Inflammatory macrophage treated with lipopolysaccharide for 4 hours (primary cell): ENCODE measurements around the gene IFT88.

Experiments used
- DNase-seq: peaks from one replicate; pipeline ENCODE4 v3.0.0-alpha.2; 2020

The IFT88 gene, protein sequence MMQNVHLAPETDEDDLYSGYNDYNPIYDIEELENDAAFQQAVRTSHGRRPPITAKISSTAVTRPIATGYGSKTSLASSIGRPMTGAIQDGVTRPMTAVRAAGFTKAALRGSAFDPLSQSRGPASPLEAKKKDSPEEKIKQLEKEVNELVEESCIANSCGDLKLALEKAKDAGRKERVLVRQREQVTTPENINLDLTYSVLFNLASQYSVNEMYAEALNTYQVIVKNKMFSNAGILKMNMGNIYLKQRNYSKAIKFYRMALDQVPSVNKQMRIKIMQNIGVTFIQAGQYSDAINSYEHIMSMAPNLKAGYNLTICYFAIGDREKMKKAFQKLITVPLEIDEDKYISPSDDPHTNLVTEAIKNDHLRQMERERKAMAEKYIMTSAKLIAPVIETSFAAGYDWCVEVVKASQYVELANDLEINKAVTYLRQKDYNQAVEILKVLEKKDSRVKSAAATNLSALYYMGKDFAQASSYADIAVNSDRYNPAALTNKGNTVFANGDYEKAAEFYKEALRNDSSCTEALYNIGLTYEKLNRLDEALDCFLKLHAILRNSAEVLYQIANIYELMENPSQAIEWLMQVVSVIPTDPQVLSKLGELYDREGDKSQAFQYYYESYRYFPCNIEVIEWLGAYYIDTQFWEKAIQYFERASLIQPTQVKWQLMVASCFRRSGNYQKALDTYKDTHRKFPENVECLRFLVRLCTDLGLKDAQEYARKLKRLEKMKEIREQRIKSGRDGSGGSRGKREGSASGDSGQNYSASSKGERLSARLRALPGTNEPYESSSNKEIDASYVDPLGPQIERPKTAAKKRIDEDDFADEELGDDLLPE

DNA sequence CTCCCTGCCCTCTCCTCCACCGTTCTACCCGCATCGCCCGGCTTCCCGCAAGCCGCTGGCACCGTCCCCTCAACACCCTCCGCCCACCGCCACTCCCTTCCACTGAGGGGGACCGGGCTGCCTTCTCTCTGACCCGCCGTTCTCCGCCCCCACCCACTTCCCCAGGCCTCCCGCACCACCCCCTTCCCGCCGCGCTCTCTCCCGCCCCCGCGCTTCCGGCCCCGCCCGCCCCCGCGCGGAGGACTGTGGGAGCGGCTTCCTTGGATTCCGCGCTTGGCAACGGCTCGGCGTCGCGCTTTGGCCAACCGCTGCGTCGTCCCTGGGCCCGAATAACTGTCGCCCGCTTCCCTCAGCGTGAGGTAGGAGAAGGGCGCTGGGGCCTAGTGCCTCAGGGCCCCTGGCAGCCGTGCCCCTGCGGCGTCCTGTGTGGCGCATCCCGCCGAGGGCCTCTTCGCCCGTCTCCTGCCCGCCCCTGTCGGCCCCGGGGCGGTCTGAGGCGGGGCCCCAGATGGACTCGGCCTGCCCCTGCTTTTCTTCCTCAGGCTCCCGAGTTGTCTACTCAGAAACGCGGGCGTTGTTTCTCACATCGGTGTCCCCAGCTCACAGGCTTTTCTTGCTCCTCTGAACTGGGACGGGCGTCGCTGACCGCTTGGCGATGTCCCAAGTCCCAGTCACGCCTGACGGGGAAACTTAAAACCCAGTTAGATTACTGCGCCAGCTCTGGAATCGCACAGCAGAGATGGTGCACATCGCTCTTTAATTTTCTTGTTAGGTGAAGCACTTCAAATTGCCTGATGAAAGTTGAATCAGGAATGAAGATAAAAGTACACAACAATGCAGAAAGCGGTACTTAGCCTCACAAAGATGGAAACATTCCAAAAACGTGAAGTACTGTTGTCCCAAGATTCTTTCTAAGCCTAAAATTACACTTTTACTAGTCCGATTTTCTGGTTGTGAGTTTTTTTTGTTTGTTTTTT lies at the start of gene IFT88:
IFT88 (plus strand) TSS at position 260 of the 977 bp plus-strand sequence. CDS start 7,229 bp downstream, outside the sequence.
- peak; percentile 81 for DNase-seq

DNA sequence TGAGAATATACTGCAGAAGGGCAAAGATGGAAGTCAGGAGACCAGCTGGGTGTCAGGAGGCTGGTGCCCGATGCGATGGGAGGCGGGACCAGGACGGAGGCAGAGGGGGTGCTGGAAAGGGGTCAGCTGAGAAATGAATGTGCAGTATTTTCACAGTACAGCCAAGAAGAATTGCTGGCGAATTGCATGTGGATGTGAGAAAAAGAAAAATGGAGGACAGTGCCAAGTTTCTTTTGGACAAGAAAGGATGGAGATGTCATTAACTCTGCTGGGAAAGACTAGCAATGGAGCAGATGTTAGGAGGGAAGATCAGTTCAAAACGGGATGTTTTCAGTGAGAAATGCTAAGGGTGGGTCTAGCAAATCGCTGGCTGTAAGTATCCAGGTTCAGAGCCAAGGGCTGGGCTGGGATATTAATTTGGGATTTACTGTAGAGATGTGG lies 48.3 kb upstream of the IFT88 start:
- no peak for DNase-seq

DNA sequence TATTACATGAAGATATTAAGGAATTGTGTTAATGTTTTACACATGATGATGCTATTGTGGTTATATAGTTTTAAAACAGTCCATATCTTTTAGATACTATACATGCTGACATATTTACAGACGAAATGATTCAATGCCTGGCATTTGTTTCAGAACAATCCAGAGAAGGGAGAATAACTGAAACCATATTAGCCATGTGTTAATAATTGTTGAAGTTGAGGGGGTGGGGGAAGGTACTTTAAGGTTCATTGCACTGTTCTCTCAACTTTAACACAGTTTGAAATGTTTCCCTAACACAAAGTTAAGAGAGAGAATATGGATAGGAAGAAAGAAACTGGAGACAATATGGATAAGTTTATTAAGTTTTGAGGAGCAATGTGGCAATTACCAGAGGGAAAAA lies 47.1 kb upstream of the IFT88 start:
- DNase-seq: no peak

DNA sequence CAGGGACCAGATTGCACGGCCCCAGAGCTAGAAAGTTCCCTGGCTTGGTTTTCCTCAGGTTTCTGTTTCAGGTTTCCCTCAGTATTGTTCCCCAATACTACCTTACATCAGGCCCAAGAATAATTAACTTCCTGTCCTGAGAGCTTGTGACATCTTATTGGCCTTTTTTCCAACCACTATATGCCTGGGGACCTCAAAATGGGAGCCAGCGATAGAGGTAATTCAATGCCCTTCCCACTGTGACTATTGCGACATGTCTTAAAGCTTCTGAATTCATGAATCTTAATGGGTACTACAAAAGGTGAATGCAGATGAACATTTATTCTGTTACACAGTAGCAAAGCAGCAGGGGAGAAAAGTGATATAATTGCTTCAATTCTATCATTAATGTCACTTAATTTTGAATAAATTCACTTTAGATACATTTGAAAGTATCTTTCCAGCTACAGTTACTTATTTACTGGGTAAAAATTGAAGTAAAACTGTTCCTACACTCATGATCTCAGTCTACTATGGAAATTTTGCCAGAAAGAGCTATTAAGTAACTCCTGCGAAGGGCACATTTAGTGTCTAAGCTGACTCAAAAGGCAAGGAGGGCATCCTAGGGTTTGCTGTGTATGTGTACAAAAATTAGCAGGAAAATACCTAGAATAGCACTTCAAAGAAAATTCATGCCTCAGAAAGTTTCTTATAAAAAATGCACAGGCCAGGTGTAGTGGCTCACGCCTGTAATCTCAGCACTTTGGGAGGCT lies 45.4 kb upstream of the IFT88 start:
- DNase-seq: peak; percentile 24

DNA sequence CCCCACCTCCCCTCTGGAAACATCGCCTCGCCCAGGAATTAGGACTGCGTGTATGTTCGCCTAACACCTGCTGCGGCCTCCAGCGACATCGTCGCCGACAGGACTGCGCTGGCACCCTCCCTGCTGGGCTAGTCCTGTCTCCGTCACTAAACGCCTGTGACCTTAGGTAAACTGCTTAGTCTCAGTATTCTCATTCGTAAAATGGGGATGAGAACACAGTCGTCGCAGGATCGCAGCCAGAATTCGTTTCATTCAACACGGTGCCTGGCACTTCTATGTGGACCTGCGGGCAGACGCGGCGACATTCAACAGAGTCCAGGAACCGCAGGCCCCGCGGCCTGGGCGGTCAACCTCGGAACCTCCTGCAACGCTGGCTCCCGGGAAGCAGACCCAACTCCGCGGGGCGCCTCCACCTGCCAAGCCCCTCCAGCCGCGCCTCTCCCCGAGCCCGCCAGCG lies 41.8 kb upstream of the IFT88 start:
- DNase-seq: no peak

DNA sequence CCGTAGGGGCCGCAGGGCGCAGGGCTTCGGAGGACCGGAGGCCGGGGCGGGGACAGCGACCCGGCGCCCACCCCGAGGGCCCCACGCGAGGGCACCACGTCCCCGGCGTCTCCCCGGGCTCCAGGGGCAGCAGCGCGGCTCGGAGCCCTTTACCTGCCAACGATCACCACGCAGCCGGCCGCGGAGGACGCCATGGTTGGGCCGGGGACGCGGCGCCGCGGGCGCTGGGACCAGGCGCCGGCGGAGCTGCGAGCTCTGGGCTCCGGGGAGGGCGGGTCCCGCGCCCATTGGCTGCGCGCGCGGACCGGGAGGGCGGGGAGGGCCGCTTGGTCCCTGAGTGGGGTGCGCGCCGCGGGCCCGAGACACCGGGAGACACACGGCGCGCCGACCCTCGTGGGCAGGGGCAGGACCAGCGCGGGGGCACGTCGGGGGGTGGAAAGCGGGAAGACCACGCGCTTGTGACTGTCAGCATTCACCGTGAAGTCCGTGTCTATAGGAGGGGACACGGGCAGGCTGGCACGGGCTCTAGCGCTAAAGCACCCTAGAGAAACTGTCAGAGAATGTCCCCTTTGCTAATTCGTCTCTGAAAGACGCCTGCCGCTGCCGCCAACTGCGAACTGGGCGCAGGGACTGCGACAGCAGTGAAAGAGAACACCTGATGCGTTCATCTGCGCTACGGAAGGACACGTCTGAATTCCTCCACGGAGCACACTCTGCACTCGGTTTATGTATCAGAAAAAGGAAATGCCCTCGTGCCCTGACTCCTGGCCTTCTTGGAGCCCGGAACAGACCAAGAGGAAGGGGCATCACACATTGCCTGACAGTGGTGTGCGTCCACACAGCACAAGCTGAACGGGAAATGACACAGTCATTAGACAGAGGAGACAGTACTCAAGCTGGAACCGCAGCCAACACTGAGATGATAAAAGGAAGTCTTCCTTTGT lies 41.1 kb upstream of the IFT88 start, which contains the start of gene CRYL1:
CRYL1 (minus strand) TSS at position 257 of the 944 bp plus-strand sequence; CDS start at position 194, 63 bp downstream.
- DNase-seq: peak; percentile 83

DNA sequence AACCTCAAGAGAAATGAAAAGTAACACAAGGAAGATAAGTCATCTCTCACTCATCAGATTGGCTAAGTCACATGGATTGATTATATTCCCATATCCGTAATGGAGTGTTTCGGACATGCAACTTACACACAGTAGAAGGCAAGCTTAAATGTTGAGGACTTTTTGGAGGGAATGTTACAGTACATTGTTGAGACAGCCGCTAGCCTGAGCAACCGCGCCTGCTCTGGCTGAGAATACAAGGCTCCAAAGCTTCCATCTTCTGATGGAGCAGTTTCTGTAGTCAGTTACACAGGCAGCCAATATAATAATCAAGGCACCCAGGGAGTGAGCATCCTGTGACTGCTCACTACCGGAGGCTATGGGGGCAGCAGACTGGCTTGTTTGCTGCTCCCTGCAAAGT lies 40.3 kb upstream of the IFT88 start:
- no peak for DNase-seq

DNA sequence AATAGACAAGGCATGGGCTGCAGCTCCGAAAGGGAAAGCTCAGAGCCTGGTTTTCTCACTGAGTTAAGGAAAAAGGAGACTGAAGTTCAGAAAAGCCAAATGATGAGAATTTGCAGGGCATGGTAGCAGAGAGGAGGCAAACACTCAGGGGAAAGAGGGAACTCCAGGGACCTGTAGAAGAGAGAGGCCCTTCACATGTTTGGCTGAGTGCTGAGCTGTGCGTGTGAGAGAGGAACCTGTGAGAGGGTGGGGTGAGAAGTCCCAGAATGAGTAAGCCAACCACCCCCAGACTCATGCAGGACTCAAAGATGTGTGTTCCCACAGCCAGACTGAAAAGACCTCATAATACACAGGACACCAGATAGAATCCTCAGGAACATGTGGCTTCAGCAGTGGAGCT lies 38.5 kb upstream of the IFT88 start:
- DNase-seq: peak; percentile 51

DNA sequence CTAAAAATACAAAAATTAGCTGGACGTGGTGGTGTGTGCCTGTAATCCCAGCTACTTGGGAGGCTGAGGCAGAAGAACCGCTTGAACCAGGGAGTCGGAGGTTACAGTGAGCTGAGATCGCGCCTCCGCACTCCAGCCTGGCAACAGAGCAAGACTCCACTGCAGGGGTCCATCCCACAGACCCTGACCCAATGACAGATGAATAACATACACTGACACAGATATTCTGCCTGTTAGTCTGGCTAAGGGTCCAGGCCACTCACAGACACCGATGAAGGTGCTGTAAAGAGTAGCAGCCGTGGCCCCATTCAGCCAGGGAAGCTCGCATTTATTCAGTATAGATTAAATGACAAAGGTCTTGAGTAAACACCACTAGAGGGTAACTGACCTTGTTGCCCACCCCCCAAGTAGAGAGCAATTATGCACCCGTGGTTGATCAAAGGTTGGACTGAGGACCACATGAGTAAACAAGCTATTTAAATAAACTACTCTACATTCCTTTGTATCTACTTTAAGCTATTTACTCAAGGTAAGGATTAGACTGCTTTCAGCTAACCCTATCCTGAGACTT lies 32.8 kb upstream of the IFT88 start:
- DNase-seq: no peak

DNA sequence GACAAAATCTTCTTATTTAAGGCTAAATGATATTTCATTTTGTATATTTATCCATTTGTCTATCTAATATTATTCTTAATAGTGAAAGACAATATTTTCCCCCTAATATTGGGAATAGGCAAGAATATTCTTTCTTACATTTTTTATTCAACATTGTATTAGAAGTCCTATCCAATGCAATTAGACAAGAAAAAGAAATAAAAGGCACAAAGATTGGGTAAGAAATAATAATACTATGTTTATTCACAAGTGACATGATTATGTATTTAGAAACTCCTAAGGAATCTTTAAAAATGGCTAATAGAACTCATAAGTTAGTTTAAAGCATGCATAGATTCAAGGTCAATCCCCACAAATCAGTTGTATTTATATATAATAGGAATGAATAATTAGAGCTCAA lies 30.0 kb upstream of the IFT88 start:
- no peak for DNase-seq

DNA sequence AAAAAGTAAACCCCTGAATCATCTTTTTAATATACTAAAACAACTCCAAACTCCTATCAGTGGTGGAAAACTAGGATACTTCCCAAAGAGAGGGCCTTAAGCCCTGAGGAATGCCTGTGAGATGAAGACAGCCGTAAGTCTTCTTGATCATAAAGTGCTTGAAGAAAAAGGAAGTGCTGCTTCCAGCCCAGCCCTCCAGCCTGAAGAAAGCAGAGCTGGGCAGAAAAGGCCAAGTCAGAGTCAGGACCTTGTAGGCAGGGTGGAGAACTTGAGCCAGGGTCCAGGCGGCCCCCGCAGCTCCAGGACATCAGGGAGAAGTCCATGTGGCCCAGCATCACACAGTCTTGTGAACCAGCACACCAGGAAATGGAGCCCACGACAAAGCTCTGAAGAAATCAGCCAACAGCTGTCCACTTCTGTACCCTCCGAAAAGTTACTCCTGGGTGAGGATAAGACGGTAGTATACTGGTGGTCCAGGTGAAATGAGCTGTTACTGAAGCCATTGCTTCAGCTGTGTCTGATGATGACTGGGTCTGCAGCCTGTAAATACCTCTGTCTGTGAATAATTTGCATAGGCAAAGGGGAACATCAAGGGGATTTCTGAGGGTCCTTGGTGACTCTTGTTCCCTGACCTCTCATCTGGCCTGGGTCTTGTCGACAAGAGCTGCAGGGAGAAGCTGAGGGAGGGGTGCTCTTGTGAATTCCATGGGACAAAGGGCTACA lies 22.6 kb upstream of the IFT88 start:
- DNase-seq: peak; percentile 63

DNA sequence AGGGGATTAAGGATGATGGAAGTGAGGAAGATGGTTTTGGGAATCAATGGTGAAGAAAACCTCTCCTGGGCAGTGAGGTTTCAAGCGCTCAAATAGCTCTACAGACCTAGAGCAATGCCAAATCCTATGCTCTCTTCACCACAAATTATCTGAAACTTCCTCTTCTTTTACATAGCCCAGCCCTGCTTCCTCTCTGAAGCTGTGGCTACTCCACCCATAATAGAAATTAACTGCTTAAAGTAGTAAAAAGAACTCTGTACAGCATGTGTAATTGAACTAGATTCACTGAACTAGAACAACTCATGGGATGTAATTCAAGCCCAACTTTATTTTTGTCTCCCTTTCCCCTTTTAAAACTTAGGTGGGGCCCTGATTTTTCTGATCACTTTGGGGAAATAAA lies 20.4 kb upstream of the IFT88 start:
- peak; percentile 50 for DNase-seq

DNA sequence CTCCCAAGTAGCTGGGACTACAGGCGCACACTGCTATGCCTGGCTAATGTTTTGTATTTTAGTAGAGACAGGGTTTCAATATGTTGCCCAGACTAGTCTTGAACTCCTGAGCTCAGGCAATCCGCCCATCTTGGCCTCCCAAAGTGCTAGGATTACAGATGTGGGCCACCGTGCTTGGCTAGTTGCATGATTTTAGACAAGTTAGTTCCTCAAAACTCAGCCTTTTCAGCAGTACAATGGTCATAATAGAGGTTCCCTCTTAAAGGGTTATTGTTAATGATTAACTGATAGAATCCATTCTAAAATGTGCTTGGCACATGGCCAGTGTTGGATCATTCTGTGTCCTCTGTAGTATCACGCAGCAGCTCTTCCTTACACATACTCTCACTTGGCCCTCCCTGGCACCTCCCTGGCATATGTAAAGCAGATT lies 19.5 kb upstream of the IFT88 start:
- no peak for DNase-seq

DNA sequence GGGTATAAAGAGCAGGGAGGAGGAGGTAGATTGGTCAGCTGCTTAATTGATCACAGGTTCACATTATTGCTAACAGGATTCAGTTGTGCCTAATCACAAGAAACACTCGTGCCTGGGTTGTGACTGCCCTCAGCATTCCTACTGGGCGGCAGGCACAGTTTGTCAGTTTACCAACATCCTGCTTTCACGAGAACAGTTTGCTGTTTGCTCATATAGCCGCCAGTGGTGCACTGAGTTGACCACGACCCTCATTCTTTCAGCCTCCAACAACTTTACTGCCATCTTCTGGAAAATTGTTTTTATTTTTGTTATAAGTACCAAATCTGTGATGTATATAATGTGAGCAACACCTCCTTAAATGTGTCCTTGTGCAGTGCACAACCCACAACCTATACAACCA lies 16.2 kb upstream of the IFT88 start:
- DNase-seq: no peak

DNA sequence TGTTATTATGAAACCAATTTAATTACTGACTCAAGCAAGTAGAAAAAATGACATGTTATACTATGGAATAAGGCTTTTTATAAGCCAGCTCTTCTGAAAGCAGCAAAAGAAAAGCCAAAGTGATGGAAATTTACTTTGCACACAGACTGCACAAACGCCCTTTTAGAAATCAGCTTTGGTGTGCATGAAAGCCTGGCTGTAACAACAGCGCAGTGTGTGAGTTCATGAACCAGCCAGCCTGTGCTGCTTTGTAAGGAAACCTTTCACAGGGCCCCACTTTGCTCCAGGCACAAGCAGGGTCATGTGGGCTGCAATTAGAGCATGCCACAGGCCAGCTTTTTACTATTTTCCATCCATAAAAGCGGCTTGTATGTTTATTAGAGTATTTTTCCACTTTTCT lies 13.6 kb upstream of the IFT88 start:
- DNase-seq: no peak

DNA sequence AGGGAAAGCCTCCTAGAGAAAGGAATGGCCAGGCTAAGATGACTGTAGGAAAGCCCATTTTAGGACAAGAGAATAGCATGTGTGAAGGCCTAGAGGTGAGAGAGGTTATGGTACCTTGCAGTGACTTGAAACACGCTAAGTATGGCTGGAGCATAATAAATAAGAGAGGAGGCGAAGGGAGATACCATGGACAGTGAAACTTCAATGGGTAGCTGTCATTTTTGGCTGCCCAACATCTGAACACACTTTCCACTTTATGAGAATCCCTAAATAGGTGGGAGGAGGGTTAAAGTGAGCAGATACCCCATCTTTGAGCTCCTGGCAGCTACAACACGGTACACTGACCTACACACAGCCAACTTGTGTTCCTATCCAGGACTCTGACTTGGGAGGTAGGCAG lies 8.0 kb upstream of the IFT88 start:
- no peak for DNase-seq

DNA sequence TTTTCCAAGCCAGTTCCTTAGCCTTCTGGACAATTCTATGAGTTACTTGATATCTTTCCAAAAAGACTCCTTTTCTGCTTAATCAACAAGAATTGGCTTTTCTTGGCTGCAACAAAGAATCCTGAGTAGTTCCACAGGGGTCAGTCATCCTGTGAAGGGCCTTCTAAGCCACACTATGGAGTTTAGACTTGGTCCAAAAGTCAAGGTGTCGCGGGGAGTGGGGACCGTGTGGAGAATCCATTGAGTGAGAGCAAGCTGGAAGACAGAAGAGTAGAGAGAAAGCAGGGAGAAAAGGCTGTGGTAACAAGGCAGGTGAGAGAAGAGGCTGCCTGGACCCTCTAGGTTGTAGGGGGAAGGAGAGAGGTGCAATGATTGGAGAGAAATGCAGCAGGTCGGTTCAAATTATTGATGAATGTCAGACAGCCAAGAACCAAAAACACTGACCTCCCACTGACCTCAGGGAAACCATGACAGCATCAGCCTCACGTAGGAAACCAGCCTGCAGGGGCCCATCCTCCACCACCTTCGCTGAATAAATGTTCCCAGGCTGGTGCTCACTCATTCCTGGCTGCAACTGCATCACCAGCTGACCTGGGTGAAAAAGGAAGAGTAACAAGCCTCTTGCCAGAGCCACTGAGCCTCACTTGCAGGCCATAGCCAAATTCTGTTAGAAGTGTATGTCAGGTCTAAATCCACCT lies 7.1 kb upstream of the IFT88 start:
- DNase-seq: no peak

DNA sequence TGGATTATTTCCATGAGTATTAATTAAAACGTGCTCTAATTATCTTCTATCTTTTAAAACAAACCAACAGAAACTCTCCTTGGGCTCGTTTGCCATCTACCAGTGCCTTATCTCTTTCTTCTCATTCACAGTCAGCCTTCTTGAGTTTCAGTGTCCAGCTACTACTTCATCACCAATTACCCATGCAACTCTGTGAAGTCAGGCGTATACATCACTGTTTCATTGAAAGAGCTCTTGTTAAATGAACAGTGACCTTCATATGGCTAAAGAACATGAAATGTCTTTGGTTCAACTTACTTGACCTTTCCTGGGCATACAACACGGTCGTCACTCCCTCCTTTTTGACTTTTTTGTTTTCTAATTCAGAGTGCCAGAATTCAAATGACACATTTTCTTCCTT lies 5.2 kb upstream of the IFT88 start:
- no peak for DNase-seq
